ENCODE results near the gene ABI1. TPM values are rescaled to one million over a fixed set of nuclear protein-coding genes. Genes with fewer than 3 reads are reported as not detected.

ABI1 gene
- total RNA-seq, 4 donors from 2014 or later, result 28.7 to 55.3 (median 48.5) TPM

- H3K4me3 ChIP-seq, result no peak overlapping the region
- TF ChIP-seq POLR2A (IDR thresholded peaks at IDR 0.05) (no peak), CTCF (IDR thresholded peaks at IDR 0.05) (no peak)
- H3K4me1 ChIP-seq, result peaks cover 7 to 34% (median 15%) of the 10 kb centered on the region in 4 donors
- peak overlapping the region in 1 of 4 donors; percentile 53 for H3K27ac ChIP-seq
- DNase-seq, result peak in 1 of 3 donors; percentile 59
- no peaks in the 10 kb centered on the region for H3K27me3 ChIP-seq
- H3K9me3 ChIP-seq, result no peaks in the 10 kb centered on the region
- H3K36me3 ChIP-seq, result no peaks in the 10 kb centered on the region
Measured at GRCh38 chr10:26780793-26781601, 79.8 kb downstream of the ABI1 start.

GRCh38 chr10:26780106-26780792 lies 80.5 kb downstream of the ABI1 start:
- Histone ChIP-seq H3K27me3 (no peaks in the 10 kb centered on the region), H3K4me3 (no peak overlapping the region), H3K4me1 (peaks cover 7 to 29% (median 15%) of the 10 kb centered on the region in 4 donors), H3K27ac (peak overlapping the region in 1 of 4 donors; percentile 53), H3K36me3 (no peaks in the 10 kb centered on the region), H3K9me3 (no peaks in the 10 kb centered on the region)
- TF ChIP-seq POLR2A (IDR thresholded peaks at IDR 0.05), result no peak
- DNase-seq, result no peak

GRCh38 chr10:26779176-26779860 lies 81.4 kb downstream of the ABI1 start:
- TF ChIP-seq CTCF (IDR thresholded peaks at IDR 0.05), result no peak
- TF ChIP-seq POLR2A (IDR thresholded peaks at IDR 0.05), result no peak
- no peak overlapping the region for H3K4me3 ChIP-seq
- H3K27ac ChIP-seq, result peak overlapping the region in 1 of 4 donors; percentile 15
- no peak for DNase-seq
- H3K4me1 ChIP-seq, result peaks cover 4 to 24% (median 15%) of the 10 kb centered on the region in 4 donors
- no peaks in the 10 kb centered on the region for H3K36me3 ChIP-seq
- H3K27me3 ChIP-seq, result no peaks in the 10 kb centered on the region
- H3K9me3 ChIP-seq, result no peaks in the 10 kb centered on the region

GRCh38 chr10:26777686-26778085 lies 83.1 kb downstream of the ABI1 start:
- H3K27me3 ChIP-seq, result no peaks in the 10 kb centered on the region
- no peak for TF ChIP-seq POLR2A (IDR thresholded peaks at IDR 0.05)
- no peak for TF ChIP-seq CTCF (IDR thresholded peaks at IDR 0.05)
- no peak for DNase-seq
- no peaks in the 10 kb centered on the region for H3K9me3 ChIP-seq
- no peaks in the 10 kb centered on the region for H3K36me3 ChIP-seq
- no peak overlapping the region for H3K27ac ChIP-seq
- no peak overlapping the region for H3K4me3 ChIP-seq
- H3K4me1 ChIP-seq, result peaks cover 4 to 24% (median 15%) of the 10 kb centered on the region in 4 donors

GRCh38 chr10:26776258-26776657 lies 84.5 kb downstream of the ABI1 start:
- Histone ChIP-seq H3K4me1 (peaks cover under 1 to 15% (median 13%) of the 10 kb centered on the region in 4 donors), H3K36me3 (no peaks in the 10 kb centered on the region), H3K4me3 (no peak overlapping the region), H3K27ac (no peak overlapping the region), H3K27me3 (no peaks in the 10 kb centered on the region), H3K9me3 (no peaks in the 10 kb centered on the region)
- DNase-seq, result no peak
- TF ChIP-seq CTCF (IDR thresholded peaks at IDR 0.05) (no peak), POLR2A (IDR thresholded peaks at IDR 0.05) (no peak)
